Trophoblast cell (in vitro differentiated cells and primary cell): ENCODE data around the gene NUP210.

Experiments used
- DNase-seq, 2 donors: peaks; one replicate each; pipeline ENCODE4 v3.0.0-alpha.2; 2016
- H2AFZ ChIP-seq: 2 replicates; pipeline ENCODE4 v1.6.1; 2013; ENCODE audit warnings: low read length, moderate library complexity, mild to moderate bottlenecking; ENCODE audit not compliant: insufficient read depth, poor library complexity
- H2AK5ac ChIP-seq: 2 replicates; pipeline ENCODE4 v1.6.1; 2013; ENCODE audit warnings: mild to moderate bottlenecking, low read length
- H2BK120ac ChIP-seq: 2 replicates; pipeline ENCODE4 v1.6.1; 2013; ENCODE audit warnings: low read length, mild to moderate bottlenecking, moderate library complexity; ENCODE audit not compliant: insufficient read depth, poor library complexity
- H2BK12ac ChIP-seq: 2 replicates; pipeline ENCODE4 v1.6.1; 2013; ENCODE audit warnings: mild to moderate bottlenecking, low read length, moderate library complexity
- H2BK5ac ChIP-seq: 2 replicates; pipeline ENCODE4 v1.6.1; 2013; ENCODE audit warnings: low read length, low read depth, moderate library complexity, mild to moderate bottlenecking; ENCODE audit not compliant: poor library complexity
- H3K14ac ChIP-seq: 2 replicates; pipeline ENCODE4 v1.6.1; 2013; ENCODE audit warnings: mild to moderate bottlenecking, low read length
- H3K18ac ChIP-seq: 2 replicates; pipeline ENCODE4 v1.6.1; 2013; ENCODE audit warnings: mild to moderate bottlenecking, low read length
- H3K23ac ChIP-seq: 2 replicates; pipeline ENCODE4 v1.6.1; 2013; ENCODE audit warnings: low read length
- H3K27ac ChIP-seq: 2 replicates; pipeline ENCODE4 v1.5.1; 2013; ENCODE audit warnings: low read depth, mild to moderate bottlenecking, inconsistent platforms, low read length, moderate library complexity
- H3K27me3 ChIP-seq: 2 replicates; pipeline ENCODE4 v1.6.1; 2013; ENCODE audit warnings: inconsistent platforms, mild to moderate bottlenecking, low read length, moderate library complexity; ENCODE audit not compliant: insufficient read depth
- H3K36me3 ChIP-seq, 2 experiments: 1 replicate in 1 of 2; 2 replicates in 1 of 2; pipeline ENCODE4 v1.6.1; 2013; ENCODE audit warnings: low read length in 2 of 2, mild to moderate bottlenecking in 2 of 2, moderate library complexity in 1 of 2; ENCODE audit not compliant: insufficient read depth in 2 of 2, control insufficient read depth in 1 of 2
- H3K4ac ChIP-seq: 2 replicates; pipeline ENCODE4 v1.6.1; 2013; ENCODE audit warnings: low read depth, mild to moderate bottlenecking, low read length, moderate library complexity
- H3K4me1 ChIP-seq, 2 experiments: 1 replicate in 1 of 2; 2 replicates in 1 of 2; pipeline ENCODE4 v1.6.1; 2013; ENCODE audit warnings: low read length in 2 of 2, mild to moderate bottlenecking in 2 of 2, moderate library complexity in 1 of 2; ENCODE audit not compliant: insufficient read depth in 2 of 2, control insufficient read depth in 1 of 2
- H3K4me2 ChIP-seq: 2 replicates; pipeline ENCODE4 v1.6.1; 2013; ENCODE audit warnings: inconsistent platforms, mild to moderate bottlenecking, low read length, moderate library complexity
- H3K4me3 ChIP-seq: 2 replicates; pipeline ENCODE4 v1.5.1; 2013; ENCODE audit warnings: mild to moderate bottlenecking, low read depth, low read length, inconsistent platforms
- H3K79me1 ChIP-seq: one replicate; pipeline ENCODE4 v1.6.1; 2013; ENCODE audit warnings: low read length
- H3K79me2 ChIP-seq: 2 replicates; pipeline ENCODE4 v1.6.1; 2013; ENCODE audit warnings: low read length, mild to moderate bottlenecking; ENCODE audit not compliant: control insufficient read depth, insufficient read depth, poor library complexity
- H3K9ac ChIP-seq: 2 replicates; pipeline ENCODE4 v1.6.1; 2013; ENCODE audit warnings: mild to moderate bottlenecking, low read length
- H3K9me3 ChIP-seq: 2 replicates; pipeline ENCODE4 v1.6.1; 2013; ENCODE audit warnings: low read depth, mild to moderate bottlenecking, control low read depth, inconsistent platforms, low read length; ENCODE audit not compliant: insufficient read depth
- H4K12ac ChIP-seq: 2 replicates; pipeline ENCODE4 v1.6.1; 2013; ENCODE audit warnings: low read depth, mild to moderate bottlenecking, low read length, moderate library complexity
- H4K8ac ChIP-seq: 2 replicates; pipeline ENCODE4 v1.6.1; 2013; ENCODE audit warnings: low read depth, mild to moderate bottlenecking, low read length, moderate library complexity
- H4K91ac ChIP-seq: one replicate; pipeline ENCODE4 v1.6.1; 2013; ENCODE audit warnings: low read depth, mild to moderate bottlenecking, low read length, moderate library complexity
- WGBS: extraction: QIAGEN DNeasy Blood & Tissue Kit; methylation state at CpG from one replicate; pipeline ENCODE4 v1.1.7; 2013; ENCODE audit warnings: missing lambda C conversion rate; ENCODE audit not compliant: insufficient read length, insufficient coverage; ENCODE audit errors: extremely low coverage; 5-methylcytosine and 5-hydroxymethylcytosine counted together

NUP210 gene

DNA sequence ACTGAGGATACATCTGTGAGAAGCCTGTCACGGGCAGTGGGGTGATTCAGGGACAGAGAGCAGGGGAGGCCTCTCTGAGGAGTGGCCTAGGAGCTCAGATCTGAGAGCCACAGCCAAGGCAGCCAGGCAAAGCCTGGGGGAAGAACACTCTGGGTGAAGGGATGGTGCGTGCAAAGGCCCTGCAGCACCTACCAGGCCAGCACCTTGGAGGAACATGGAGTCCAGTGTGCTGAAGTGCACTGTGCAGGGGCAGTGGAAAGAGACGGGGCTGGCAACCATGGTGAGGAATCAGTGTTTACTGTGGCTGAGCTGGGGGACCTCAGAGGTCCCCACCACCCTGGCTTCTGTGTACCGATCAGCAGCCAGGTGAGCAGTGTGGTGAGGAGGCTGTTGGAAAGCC is 48.0 kb downstream of the NUP210 start:
- no peak for DNase-seq
- H3K4me2 ChIP-seq: no peak overlapping the region
- peaks cover 2% of the 10 kb centered on the region for H3K9me3 ChIP-seq
- no CpG with 5 or more reads among the region's 4 CpGs for WGBS
- H4K8ac ChIP-seq: no peak overlapping the region
- H2BK120ac ChIP-seq: no peak overlapping the region
- no peak overlapping the region for H2AK5ac ChIP-seq
- no peak overlapping the region for H4K91ac ChIP-seq
- no peak overlapping the region for H2BK5ac ChIP-seq
- no peak overlapping the region for H3K27ac ChIP-seq
- no peaks in the 10 kb centered on the region for H3K79me2 ChIP-seq
- no peaks in the 10 kb centered on the region for H3K79me1 ChIP-seq
- no peaks in the 10 kb centered on the region for H3K27me3 ChIP-seq
- no peak overlapping the region for H3K4me3 ChIP-seq
- no peaks in the 10 kb centered on the region for H3K4me1 ChIP-seq
- H3K18ac ChIP-seq: no peak overlapping the region
- no peak overlapping the region for H3K9ac ChIP-seq
- H3K14ac ChIP-seq: no peak overlapping the region
- no peak overlapping the region for H4K12ac ChIP-seq
- H2AFZ ChIP-seq: no peak overlapping the region
- peaks cover 0 to 4% of the 10 kb centered on the region in 2 experiments for H3K36me3 ChIP-seq
- no peak overlapping the region for H2BK12ac ChIP-seq
- no peak overlapping the region for H3K23ac ChIP-seq
- H3K4ac ChIP-seq: no peak overlapping the region

DNA sequence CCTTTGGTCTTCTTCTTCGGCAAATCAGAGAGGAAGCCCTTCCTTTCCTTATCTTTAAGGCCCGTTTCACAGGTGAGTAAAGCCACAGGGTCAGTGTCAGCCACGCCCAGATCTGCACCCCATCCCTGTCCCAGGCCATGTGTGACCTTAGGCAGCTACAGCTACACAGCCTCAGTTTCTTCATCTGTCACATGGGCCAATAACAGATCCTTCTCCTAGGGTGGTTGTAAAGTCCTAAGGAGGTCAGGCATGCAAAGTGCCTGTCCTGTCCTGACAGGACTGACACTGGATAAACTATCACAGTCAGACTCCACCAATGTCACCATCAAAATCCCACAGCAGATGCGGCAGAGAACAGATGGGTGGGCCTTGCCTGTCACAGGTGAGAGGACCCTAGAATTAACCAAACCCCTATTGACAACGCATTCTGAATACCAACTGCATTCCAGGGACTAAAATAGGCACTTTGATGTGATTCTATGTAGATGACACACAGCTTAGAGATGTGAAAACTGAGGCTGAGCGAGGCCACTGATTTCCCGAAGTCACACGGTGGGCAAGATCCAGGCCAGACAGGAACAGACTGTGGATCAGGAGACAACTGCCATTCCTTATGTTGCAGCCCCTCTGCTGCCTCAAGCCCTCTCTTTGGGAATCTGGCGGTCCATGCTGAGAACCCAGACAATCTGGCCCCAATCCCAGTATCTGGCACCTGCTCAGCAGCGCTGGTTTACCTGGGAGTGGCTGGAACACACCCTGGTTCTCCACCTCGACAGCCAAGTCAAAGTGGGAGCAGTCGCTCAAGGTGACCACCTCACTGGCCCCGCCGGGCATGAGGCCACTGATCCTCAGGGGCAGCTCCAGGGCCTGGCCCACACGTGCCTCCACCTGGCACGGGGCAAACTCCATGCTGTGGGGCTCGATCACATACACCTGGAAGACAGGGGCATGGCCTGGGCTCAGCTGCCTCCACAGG is 48.7 kb downstream of the NUP210 start:
- peak; percentile 27 to 63 for DNase-seq
- Histone ChIP-seq H3K14ac (no peak overlapping the region), H3K4me3 (no peak overlapping the region), H3K9me3 (peaks cover 2% of the 10 kb centered on the region), H3K4ac (no peak overlapping the region), H2AK5ac (no peak overlapping the region), H3K9ac (no peak overlapping the region), H2AFZ (no peak overlapping the region), H3K36me3 (peaks cover 0 to 4% of the 10 kb centered on the region in 2 experiments), H3K4me1 (no peaks in the 10 kb centered on the region), H4K8ac (no peak overlapping the region), H3K27me3 (no peaks in the 10 kb centered on the region), H3K23ac (no peak overlapping the region), H3K79me1 (no peaks in the 10 kb centered on the region), H2BK5ac (no peak overlapping the region), H4K12ac (no peak overlapping the region), H3K27ac (no peak overlapping the region), H2BK120ac (no peak overlapping the region), H3K18ac (no peak overlapping the region), H2BK12ac (no peak overlapping the region), H3K4me2 (no peak overlapping the region), H4K91ac (no peak overlapping the region), H3K79me2 (no peaks in the 10 kb centered on the region)
- no CpG with 5 or more reads among the region's 17 CpGs for WGBS

DNA sequence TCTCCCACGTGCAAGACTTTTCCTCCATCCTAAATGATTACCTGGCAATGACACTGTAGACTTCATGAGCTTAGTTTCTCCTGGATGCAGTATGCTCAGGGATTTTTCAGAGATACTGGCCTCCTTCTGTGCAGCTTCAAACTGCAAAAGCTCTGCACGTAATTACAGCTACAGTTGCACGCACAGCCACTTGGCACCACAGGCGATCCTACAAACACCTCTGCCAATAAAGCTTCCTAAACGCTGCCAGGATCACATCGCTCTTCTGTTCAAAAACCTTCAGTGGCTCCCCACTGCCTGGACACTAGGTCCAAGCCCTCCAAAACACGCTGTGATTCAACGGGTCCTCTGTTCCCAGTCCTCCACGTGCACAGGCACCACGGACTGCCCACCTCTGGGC is 49.5 kb downstream of the NUP210 start:
- peaks cover 0 to 4% of the 10 kb centered on the region in 2 experiments for H3K36me3 ChIP-seq
- H4K8ac ChIP-seq: no peak overlapping the region
- no peak overlapping the region for H2BK12ac ChIP-seq
- no peak overlapping the region for H3K4me3 ChIP-seq
- H3K9me3 ChIP-seq: peaks cover 2% of the 10 kb centered on the region
- no peak overlapping the region for H2BK5ac ChIP-seq
- no peak overlapping the region for H2BK120ac ChIP-seq
- H3K79me1 ChIP-seq: no peaks in the 10 kb centered on the region
- H3K27me3 ChIP-seq: no peaks in the 10 kb centered on the region
- H3K4ac ChIP-seq: no peak overlapping the region
- H4K12ac ChIP-seq: no peak overlapping the region
- no peak overlapping the region for H3K23ac ChIP-seq
- no peak for DNase-seq
- no peak overlapping the region for H3K4me2 ChIP-seq
- H3K79me2 ChIP-seq: no peaks in the 10 kb centered on the region
- H3K9ac ChIP-seq: no peak overlapping the region
- no CpG with 5 or more reads among the region's 10 CpGs for WGBS
- H4K91ac ChIP-seq: no peak overlapping the region
- H3K18ac ChIP-seq: no peak overlapping the region
- H3K27ac ChIP-seq: no peak overlapping the region
- H2AK5ac ChIP-seq: no peak overlapping the region
- no peak overlapping the region for H3K14ac ChIP-seq
- no peaks in the 10 kb centered on the region for H3K4me1 ChIP-seq
- H2AFZ ChIP-seq: no peak overlapping the region

DNA sequence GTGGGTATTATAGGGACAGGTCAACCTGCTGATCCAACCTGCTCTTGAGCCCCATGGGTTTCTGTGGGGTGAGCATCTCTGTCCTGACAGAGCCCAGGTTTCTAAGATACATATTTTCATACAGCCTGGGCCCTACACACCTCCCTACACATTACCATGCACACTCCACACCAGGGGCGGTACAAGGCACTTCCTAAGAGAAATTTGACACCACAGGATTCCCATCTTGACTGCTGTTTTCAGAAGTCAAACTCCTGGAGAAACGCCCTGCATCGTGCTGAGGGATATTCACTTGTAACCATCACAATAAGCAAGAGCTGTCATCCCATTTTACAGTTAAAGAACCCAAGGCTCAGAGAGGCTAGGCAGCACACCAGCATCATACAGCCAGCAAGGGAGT is 50.1 kb downstream of the NUP210 start:
- no peak overlapping the region for H2AK5ac ChIP-seq
- no peak overlapping the region for H3K14ac ChIP-seq
- no peak overlapping the region for H3K9ac ChIP-seq
- H2BK120ac ChIP-seq: no peak overlapping the region
- H2AFZ ChIP-seq: no peak overlapping the region
- H4K8ac ChIP-seq: no peak overlapping the region
- H2BK5ac ChIP-seq: no peak overlapping the region
- H3K36me3 ChIP-seq: peaks cover 0 to 4% of the 10 kb centered on the region in 2 experiments
- H3K79me1 ChIP-seq: no peaks in the 10 kb centered on the region
- H3K23ac ChIP-seq: no peak overlapping the region
- H3K4me3 ChIP-seq: no peak overlapping the region
- no CpG with 5 or more reads among the region's 3 CpGs for WGBS
- no peak overlapping the region for H3K4me2 ChIP-seq
- H3K27ac ChIP-seq: no peak overlapping the region
- DNase-seq: no peak
- H2BK12ac ChIP-seq: no peak overlapping the region
- no peaks in the 10 kb centered on the region for H3K4me1 ChIP-seq
- no peak overlapping the region for H4K91ac ChIP-seq
- H3K9me3 ChIP-seq: peaks cover 2% of the 10 kb centered on the region
- no peak overlapping the region for H3K18ac ChIP-seq
- no peak overlapping the region for H3K4ac ChIP-seq
- no peaks in the 10 kb centered on the region for H3K79me2 ChIP-seq
- no peak overlapping the region for H4K12ac ChIP-seq
- no peaks in the 10 kb centered on the region for H3K27me3 ChIP-seq
